BE2C (cell line): Measurements from ENCODE around the gene OPA3.

Source experiments
- DNase-seq: peaks from one replicate; pipeline ENCODE4 v3.0.0-alpha.2; 2020
- H3K27me3 ChIP-seq: fragments of 250-450 bp; sonication (Bioruptor Pico); 2 replicates; pipeline ENCODE4 v1.5.1; 2020; ENCODE audit warnings: mild to moderate bottlenecking
- H3K36me3 ChIP-seq: fragments of 250-450 bp; sonication (Bioruptor Pico); 2 replicates; pipeline ENCODE4 v1.5.1; 2020; ENCODE audit warnings: mild to moderate bottlenecking
- H3K4me1 ChIP-seq: fragments of 250-450 bp; sonication (Bioruptor Pico); 2 replicates; pipeline ENCODE4 v1.5.1; 2020
- H3K4me3 ChIP-seq: 2 replicates; pipeline ENCODE4 v1.5.1; 2011; ENCODE audit warnings: low read depth, low read length
- H3K9me3 ChIP-seq: fragments of 250-450 bp; sonication (Bioruptor Pico); 2 replicates; pipeline ENCODE4 v1.5.1; 2020
- CTCF ChIP-seq: IDR thresholded peaks from 2 replicates; pipeline ENCODE4 v1.5.1; 2012; ENCODE audit warnings: mild to moderate bottlenecking, low read depth, low read length

Gene OPA3

GRCh38 chr19:45528744-45529419, 55.7 kb downstream of the OPA3 start:
- Histone ChIP-seq H3K27me3 (peaks cover 13% of the 10 kb centered on the region), H3K36me3 (peaks cover 12% of the 10 kb centered on the region), H3K9me3 (0 out of 2 replicates have a peak, but pooled peaks cover 2% of the 10 kb centered on the region), H3K4me3 (peak overlapping the region; percentile 33), H3K4me1 (no peaks in the 10 kb centered on the region)
- TF ChIP-seq CTCF = no peak
- DNase-seq = peak; percentile 33

GRCh38 chr19:45528149-45528743, 56.4 kb downstream of the OPA3 start:
- no peak overlapping the region for H3K4me3 ChIP-seq
- no peak for DNase-seq
- 0 out of 2 replicates have a peak, but pooled peaks cover 2% of the 10 kb centered on the region for H3K9me3 ChIP-seq
- peaks cover 12% of the 10 kb centered on the region for H3K36me3 ChIP-seq
- H3K4me1 ChIP-seq = no peaks in the 10 kb centered on the region
- H3K27me3 ChIP-seq = peaks cover 13% of the 10 kb centered on the region
- no peak for TF ChIP-seq CTCF

GRCh38 chr19:45527731-45528130, 56.9 kb downstream of the OPA3 start:
- Histone ChIP-seq H3K36me3 (peaks cover 12% of the 10 kb centered on the region), H3K9me3 (0 out of 2 replicates have a peak, but pooled peaks cover 2% of the 10 kb centered on the region), H3K27me3 (peaks cover 13% of the 10 kb centered on the region), H3K4me1 (no peaks in the 10 kb centered on the region), H3K4me3 (no peak overlapping the region)
- DNase-seq = no peak
- no peak for TF ChIP-seq CTCF

GRCh38 chr19:45526971-45527370, 57.6 kb downstream of the OPA3 start:
- TF ChIP-seq CTCF = no peak
- Histone ChIP-seq H3K27me3 (peaks cover 13% of the 10 kb centered on the region), H3K4me3 (no peak overlapping the region), H3K9me3 (0 out of 2 replicates have a peak, but pooled peaks cover 2% of the 10 kb centered on the region), H3K36me3 (peaks cover 12% of the 10 kb centered on the region), H3K4me1 (no peaks in the 10 kb centered on the region)
- DNase-seq = no peak

GRCh38 chr19:45526143-45526542, 58.5 kb downstream of the OPA3 start:
- no peak overlapping the region for H3K4me3 ChIP-seq
- H3K9me3 ChIP-seq = 0 out of 2 replicates have a peak, but pooled peaks cover under 1% of the 10 kb centered on the region
- H3K27me3 ChIP-seq = peaks cover 13% of the 10 kb centered on the region
- peaks cover 12% of the 10 kb centered on the region for H3K36me3 ChIP-seq
- peak; percentile 94 for DNase-seq
- TF ChIP-seq CTCF = no peak
- no peaks in the 10 kb centered on the region for H3K4me1 ChIP-seq

- peaks cover 9% of the 10 kb centered on the region for H3K27me3 ChIP-seq
- H3K4me3 ChIP-seq = no peak overlapping the region
- peaks cover 19% of the 10 kb centered on the region for H3K36me3 ChIP-seq
- TF ChIP-seq CTCF = no peak
- H3K4me1 ChIP-seq = no peaks in the 10 kb centered on the region
- no peaks in the 10 kb centered on the region for H3K9me3 ChIP-seq
- DNase-seq = no peak
Measured at GRCh38 chr19:45524575-45525129, 60.0 kb downstream of the OPA3 start.
